AG04450 (cell line): ENCODE data around the gene KIF12. TPM values are rescaled to one million over a fixed set of nuclear protein-coding genes. Genes with fewer than 3 reads are reported as not detected.
A peak's percentile ranks its signal among the peaks of the same experiment; 100 is the strongest.

ENCODE experiments used
- CTCF ChIA-PET: fragments of 300-600, 350-600 bp; formaldehyde crosslinking; extraction: SDS; loops from one replicate; lab custom pipeline; 2022; ENCODE audit warnings: antibody characterized with exemption, inconsistent platforms; lab: Charles Lee
- POLR2A ChIA-PET: fragments of 350-600 bp; formaldehyde crosslinking; extraction: SDS; loops from one replicate; lab custom pipeline; 2021; ENCODE audit warnings: antibody characterized with exemption, inconsistent platforms; lab: Yijun Ruan, JAX
- DNase-seq: peaks from one replicate; pipeline ENCODE4 v3.0.0-alpha.2; 2011; ENCODE audit warnings: low read depth, low spot score
- H3K27ac ChIP-seq: one replicate; pipeline ENCODE4 v1.5.1; 2012; ENCODE audit warnings: low read depth, low read length, control low read depth
- H3K27me3 ChIP-seq: one replicate; pipeline ENCODE4 v1.6.0; 2012; ENCODE audit warnings: low read length; ENCODE audit not compliant: control insufficient read depth, insufficient read depth
- H3K4me3 ChIP-seq: 2 replicates; pipeline ENCODE4 v1.5.1; 2011; ENCODE audit warnings: mild to moderate bottlenecking, low read depth, low read length, control low read depth
- H3K9me3 ChIP-seq: 2 replicates; pipeline ENCODE4 v1.5.1; 2012; ENCODE audit warnings: low read length; ENCODE audit not compliant: control insufficient read depth, insufficient read depth
- polyA plus RNA-seq: library from polyadenylated mRNA; depleted of rRNA; stranded (reverse); fragments of >200 nt; gene quantifications from 2 replicates; pipeline ENCODE4 v1.2.3, GENCODE V29; 2011
- TF ChIP-seq, protein P1 (sequence below): IDR thresholded peaks from 2 replicates; pipeline ENCODE4 v1.5.1; 2011; ENCODE audit warnings: low read depth, low read length, control low read depth, inconsistent platforms

The KIF12 gene
- polyA plus RNA-seq, 1 experiment, result not detected

DNA sequence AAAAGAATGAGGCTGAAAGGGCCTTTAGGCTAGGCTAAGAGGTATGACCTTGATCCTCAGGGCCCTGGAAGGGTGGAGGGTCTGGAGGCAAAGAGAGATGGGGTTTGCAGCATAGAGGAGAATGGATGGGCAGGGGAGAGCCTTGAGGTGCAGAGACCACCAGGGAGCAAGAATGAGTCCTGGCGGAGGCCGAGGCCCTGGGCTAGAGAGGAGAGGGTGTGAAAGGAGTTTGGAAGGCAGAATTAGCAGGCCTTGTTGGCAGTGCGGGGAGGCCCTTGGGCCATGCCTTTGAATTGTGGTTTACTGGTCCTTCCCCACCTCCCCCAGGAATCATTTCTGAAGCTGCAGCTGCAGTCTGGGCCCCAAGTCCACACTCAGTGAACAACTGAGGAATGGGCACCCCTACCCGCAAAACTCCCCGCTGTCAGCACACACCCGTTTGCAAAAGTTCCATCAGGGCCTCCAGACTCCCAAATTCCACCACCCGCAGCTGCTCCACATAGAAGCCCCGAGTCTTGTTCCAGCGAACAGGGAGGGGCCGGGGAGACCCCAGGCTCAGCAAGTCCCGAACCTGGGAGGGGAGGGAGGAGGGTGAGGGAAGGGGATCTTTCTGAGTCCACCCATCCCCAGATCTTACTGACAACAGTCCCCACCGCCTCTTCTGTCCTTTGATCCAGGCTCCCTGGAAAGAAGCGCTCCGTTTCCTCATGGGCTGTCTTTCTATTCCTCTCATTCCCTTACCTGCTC, 2.1 kb downstream of the KIF12 start:
- H3K27ac ChIP-seq, result no peak overlapping the region
- H3K9me3 ChIP-seq, result peaks cover 8% of the 10 kb centered on the region
- CTCF ChIA-PET, result interaction anchor here (1.3 to 4.7 kb wide), 3 partner anchors 11 to 14 kb away, joined by 4 to 28 read pairs (median 14); no protein-coding TSS in a partner anchor
- H3K4me3 ChIP-seq, result no peak overlapping the region
- peaks cover 33% of the 10 kb centered on the region for H3K27me3 ChIP-seq
- no peak for DNase-seq
- POLR2A ChIA-PET, result no interaction called here
- TF ChIP-seq, protein P1, sequence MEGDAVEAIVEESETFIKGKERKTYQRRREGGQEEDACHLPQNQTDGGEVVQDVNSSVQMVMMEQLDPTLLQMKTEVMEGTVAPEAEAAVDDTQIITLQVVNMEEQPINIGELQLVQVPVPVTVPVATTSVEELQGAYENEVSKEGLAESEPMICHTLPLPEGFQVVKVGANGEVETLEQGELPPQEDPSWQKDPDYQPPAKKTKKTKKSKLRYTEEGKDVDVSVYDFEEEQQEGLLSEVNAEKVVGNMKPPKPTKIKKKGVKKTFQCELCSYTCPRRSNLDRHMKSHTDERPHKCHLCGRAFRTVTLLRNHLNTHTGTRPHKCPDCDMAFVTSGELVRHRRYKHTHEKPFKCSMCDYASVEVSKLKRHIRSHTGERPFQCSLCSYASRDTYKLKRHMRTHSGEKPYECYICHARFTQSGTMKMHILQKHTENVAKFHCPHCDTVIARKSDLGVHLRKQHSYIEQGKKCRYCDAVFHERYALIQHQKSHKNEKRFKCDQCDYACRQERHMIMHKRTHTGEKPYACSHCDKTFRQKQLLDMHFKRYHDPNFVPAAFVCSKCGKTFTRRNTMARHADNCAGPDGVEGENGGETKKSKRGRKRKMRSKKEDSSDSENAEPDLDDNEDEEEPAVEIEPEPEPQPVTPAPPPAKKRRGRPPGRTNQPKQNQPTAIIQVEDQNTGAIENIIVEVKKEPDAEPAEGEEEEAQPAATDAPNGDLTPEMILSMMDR, result no peak

DNA sequence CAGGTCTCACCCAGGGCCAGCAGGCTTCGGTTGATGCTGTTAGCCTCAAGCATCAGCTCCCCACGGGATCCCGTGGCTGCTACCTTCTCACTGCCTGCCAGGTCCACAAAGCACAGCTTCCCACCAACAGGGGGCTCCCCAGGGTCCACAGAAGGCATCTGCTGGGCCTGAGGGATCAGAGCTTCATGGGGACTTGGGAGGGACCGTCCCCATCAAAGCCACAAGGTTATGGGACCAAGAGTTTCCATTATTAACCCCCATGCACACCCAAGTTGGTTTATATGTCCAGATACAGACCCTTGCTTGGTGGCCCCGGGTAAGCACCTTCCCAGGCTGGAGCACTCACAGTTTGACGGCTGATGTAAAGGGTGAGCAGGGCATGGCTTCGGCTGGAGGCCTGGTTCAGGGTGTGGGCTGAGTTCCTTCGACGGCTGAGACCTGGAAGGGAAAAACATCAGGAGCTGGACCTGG, 3.0 kb downstream of the KIF12 start:
- Histone ChIP-seq H3K9me3 (peaks cover 5% of the 10 kb centered on the region; the same call in 1 of the 2 replicates), H3K27ac (no peak overlapping the region), H3K4me3 (no peak overlapping the region), H3K27me3 (peaks cover 30% of the 10 kb centered on the region)
- TF ChIP-seq, protein P1, result peak; percentile 19; the same call in 1 of the 2 replicates
- CTCF ChIA-PET, result interaction anchor here (2.4 to 4.7 kb wide), 2 partner anchors 12 to 13 kb away, joined by 14 to 28 read pairs; no protein-coding TSS in a partner anchor
- DNase-seq, result no peak
- POLR2A ChIA-PET, result no interaction called here

DNA sequence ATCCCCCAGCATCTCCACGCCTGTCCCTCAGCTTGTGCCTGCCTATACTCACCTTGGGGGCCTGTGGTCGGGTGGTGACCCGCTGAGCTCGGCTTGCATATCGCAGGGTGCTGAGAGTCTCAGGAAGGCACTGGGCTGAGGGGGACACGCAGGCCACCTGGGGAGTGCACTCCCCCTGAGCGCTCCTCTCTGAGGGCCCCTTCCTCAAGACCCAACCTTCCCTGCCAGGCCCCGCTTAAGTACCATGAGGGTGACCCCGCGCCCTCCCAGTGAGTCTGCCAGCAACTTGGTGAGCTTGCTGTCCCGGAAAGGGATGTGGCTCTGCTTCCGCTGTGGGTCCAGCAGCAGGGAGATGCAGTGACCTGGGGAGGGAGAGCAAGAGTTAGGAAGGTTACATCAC, 4.1 kb downstream of the KIF12 start:
- DNase-seq, result no peak
- H3K27ac ChIP-seq, result no peak overlapping the region
- CTCF ChIA-PET, result interaction anchor here (2.4 to 4.7 kb wide), 2 partner anchors 12 to 13 kb away, joined by 14 to 28 read pairs; no protein-coding TSS in a partner anchor
- no peak overlapping the region for H3K4me3 ChIP-seq
- POLR2A ChIA-PET, result no interaction called here
- TF ChIP-seq, protein P1, result no peak
- H3K9me3 ChIP-seq, result peaks cover 5% of the 10 kb centered on the region; the same call in 1 of the 2 replicates
- H3K27me3 ChIP-seq, result peaks cover 35% of the 10 kb centered on the region

DNA sequence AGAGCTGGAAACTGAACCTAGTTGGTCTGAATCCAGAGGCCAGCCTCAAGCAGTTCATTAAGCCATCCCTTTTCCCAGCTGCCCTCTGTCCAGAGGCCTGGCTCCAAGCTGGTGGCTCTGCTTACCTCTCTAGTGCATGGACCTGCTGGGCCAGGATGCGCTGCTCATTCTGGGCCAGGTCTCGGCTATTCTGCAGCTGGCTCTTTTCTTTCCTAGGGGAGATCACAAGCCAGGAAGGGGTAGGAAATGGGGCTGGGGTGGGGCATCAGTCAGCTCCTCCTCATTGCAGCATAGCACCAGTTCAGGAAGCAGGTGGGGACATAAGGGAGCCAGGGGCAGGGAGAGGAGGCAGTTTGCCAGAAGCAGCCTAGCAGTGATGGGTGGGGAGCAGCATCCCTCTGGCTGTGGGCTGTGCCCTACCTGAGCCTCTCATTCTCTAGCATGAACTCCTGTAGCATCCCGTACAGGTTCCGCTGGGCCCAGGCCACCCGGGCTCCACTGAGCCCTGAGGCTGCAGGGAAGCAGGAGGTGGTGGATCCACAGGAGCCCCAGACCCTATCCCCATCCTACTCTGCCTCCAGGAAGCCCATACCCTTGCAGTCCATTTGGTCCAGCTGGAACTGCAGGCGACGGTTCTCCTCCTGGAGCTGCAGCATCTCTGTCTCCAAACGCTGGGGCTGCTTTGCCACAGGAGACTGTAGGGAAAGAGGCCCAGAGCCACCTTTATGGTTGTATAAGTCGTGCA, 5.2 kb downstream of the KIF12 start:
- POLR2A ChIA-PET, result no interaction called here
- Histone ChIP-seq H3K27me3 (peaks cover 29% of the 10 kb centered on the region), H3K27ac (no peak overlapping the region)

More for the DNA sequence above, 5.2 kb downstream of the KIF12 start:
- no peak for DNase-seq
- no peak overlapping the region for H3K4me3 ChIP-seq
- peaks cover 3% of the 10 kb centered on the region; the same call in 1 of the 2 replicates for H3K9me3 ChIP-seq
- TF ChIP-seq, protein P1, result no peak
- CTCF ChIA-PET, result interaction anchor here (2.0 to 4.7 kb wide), 2 partner anchors 11 to 198 kb away, joined by 6 to 28 read pairs; no protein-coding TSS in a partner anchor
